ENCODE results near the gene CDCP1.

CDCP1 gene

GRCh38 chr3:45139372-45140140, 6.6 kb downstream of the CDCP1 start:
- Histone ChIP-seq H3K27ac (ENCODE audit: insufficient read depth, low read length, poor library complexity, severe bottlenecking) (no peak overlapping the region), H3K4me1 (ENCODE audit: control insufficient read depth, insufficient read depth, low read length, poor library complexity, severe bottlenecking) (no peaks in the 10 kb centered on the region)

GRCh38 chr3:45137656-45138181, 8.5 kb downstream of the CDCP1 start:
- Histone ChIP-seq H3K4me1 (ENCODE audit: control insufficient read depth, insufficient read depth, low read length, poor library complexity, severe bottlenecking) (no peaks in the 10 kb centered on the region), H3K27ac (ENCODE audit: insufficient read depth, low read length, poor library complexity, severe bottlenecking) (no peak overlapping the region), H3K4me3 (ENCODE audit: insufficient read depth, low read depth, low read length, poor library complexity, severe bottlenecking) (no peak overlapping the region), H3K9me3 (ENCODE audit: control insufficient read depth, low read length) (no peaks in the 10 kb centered on the region), H3K27me3 (replicated peaks; ENCODE audit: control insufficient read depth, insufficient read depth, low read length, poor library complexity, severe bottlenecking) (no peaks in the 10 kb centered on the region), H3K36me3 (ENCODE audit: control insufficient read depth, insufficient read depth, low read length) (no peaks in the 10 kb centered on the region)
- DNase-seq: no peak

More at GRCh38 chr3:45139372-45140140, 6.6 kb downstream of the CDCP1 start:
- H3K36me3 ChIP-seq (ENCODE audit: control insufficient read depth, insufficient read depth, low read length): no peaks in the 10 kb centered on the region
- H3K27me3 ChIP-seq (replicated peaks; ENCODE audit: control insufficient read depth, insufficient read depth, low read length, poor library complexity, severe bottlenecking): no peaks in the 10 kb centered on the region
- no peaks in the 10 kb centered on the region for H3K9me3 ChIP-seq (ENCODE audit: control insufficient read depth, low read length)
- H3K4me3 ChIP-seq (ENCODE audit: insufficient read depth, low read depth, low read length, poor library complexity, severe bottlenecking): no peak overlapping the region
- DNase-seq: no peak

DNA sequence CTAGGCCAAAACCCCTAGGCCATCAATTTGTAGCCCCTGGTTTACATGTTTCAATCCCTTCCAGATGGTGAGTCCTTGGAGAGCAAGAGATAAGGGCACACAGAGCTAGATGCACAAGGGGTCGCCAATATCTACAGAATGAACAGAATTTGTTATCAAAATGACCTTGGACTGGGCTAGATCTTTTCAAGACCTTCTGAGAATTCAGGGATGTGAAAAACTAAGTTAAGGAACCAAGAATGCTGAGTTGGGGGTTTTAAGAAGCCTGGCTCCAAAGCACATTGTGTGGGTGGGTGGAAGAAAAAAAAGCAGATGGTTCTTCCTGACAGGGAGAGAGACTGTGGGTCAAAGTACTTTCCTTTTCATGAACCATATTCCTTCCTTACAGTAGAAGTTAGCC, 10.2 kb downstream of the CDCP1 start:
- Histone ChIP-seq H3K36me3 (ENCODE audit: control insufficient read depth, insufficient read depth, low read length) (no peaks in the 10 kb centered on the region), H3K27ac (ENCODE audit: insufficient read depth, low read length, poor library complexity, severe bottlenecking) (no peak overlapping the region), H3K4me1 (ENCODE audit: control insufficient read depth, insufficient read depth, low read length, poor library complexity, severe bottlenecking) (no peaks in the 10 kb centered on the region), H3K4me3 (ENCODE audit: insufficient read depth, low read depth, low read length, poor library complexity, severe bottlenecking) (no peak overlapping the region), H3K27me3 (replicated peaks; ENCODE audit: control insufficient read depth, insufficient read depth, low read length, poor library complexity, severe bottlenecking) (no peaks in the 10 kb centered on the region), H3K9me3 (ENCODE audit: control insufficient read depth, low read length) (no peaks in the 10 kb centered on the region)
- DNase-seq: no peak

GRCh38 chr3:45134758-45135521, 11.2 kb downstream of the CDCP1 start:
- H3K9me3 ChIP-seq (ENCODE audit: control insufficient read depth, low read length): no peaks in the 10 kb centered on the region
- H3K27me3 ChIP-seq (replicated peaks; ENCODE audit: control insufficient read depth, insufficient read depth, low read length, poor library complexity, severe bottlenecking): no peaks in the 10 kb centered on the region
- no peaks in the 10 kb centered on the region for H3K36me3 ChIP-seq (ENCODE audit: control insufficient read depth, insufficient read depth, low read length)
- H3K4me1 ChIP-seq (ENCODE audit: control insufficient read depth, insufficient read depth, low read length, poor library complexity, severe bottlenecking): no peaks in the 10 kb centered on the region
- no peak overlapping the region for H3K4me3 ChIP-seq (ENCODE audit: insufficient read depth, low read depth, low read length, poor library complexity, severe bottlenecking)
- no peak for DNase-seq
- no peak overlapping the region for H3K27ac ChIP-seq (ENCODE audit: insufficient read depth, low read length, poor library complexity, severe bottlenecking)

DNA sequence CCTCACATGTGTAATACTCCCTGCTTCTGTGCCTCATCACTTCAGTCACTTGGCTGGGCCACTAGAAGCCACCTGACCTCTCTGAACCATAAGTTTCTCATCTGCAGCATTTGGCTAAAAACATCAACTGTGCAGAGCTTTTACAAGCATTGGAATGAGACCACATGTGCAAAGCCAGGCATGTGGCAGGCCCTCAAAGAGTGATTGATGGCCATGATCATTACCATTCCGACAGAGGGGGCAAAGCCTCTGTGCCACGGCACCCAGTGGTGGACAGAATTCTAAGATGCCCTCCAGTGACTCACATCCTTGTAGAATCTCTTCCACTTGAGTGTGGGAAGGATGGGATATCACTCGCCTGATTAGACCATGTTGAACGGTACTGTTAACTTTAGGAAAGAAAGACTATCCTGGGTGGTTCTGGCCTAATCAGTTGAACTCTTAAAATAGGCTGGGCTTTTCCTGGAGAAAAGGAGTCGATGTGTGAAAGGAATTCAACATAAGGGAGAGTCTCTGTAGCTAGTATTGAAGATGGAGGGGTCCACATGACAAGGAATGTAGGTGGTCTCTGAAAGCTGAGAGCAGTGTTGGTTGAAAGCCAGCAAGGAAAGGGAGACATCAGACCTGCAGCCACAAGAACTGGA, 13.5 kb downstream of the CDCP1 start:
- H3K36me3 ChIP-seq (ENCODE audit: control insufficient read depth, insufficient read depth, low read length): no peaks in the 10 kb centered on the region
- no peak for DNase-seq
- H3K4me1 ChIP-seq (ENCODE audit: control insufficient read depth, insufficient read depth, low read length, poor library complexity, severe bottlenecking): no peaks in the 10 kb centered on the region
- H3K9me3 ChIP-seq (ENCODE audit: control insufficient read depth, low read length): no peaks in the 10 kb centered on the region
- no peak overlapping the region for H3K4me3 ChIP-seq (ENCODE audit: insufficient read depth, low read depth, low read length, poor library complexity, severe bottlenecking)
- H3K27me3 ChIP-seq (replicated peaks; ENCODE audit: control insufficient read depth, insufficient read depth, low read length, poor library complexity, severe bottlenecking): no peaks in the 10 kb centered on the region
- no peak overlapping the region for H3K27ac ChIP-seq (ENCODE audit: insufficient read depth, low read length, poor library complexity, severe bottlenecking)

DNA sequence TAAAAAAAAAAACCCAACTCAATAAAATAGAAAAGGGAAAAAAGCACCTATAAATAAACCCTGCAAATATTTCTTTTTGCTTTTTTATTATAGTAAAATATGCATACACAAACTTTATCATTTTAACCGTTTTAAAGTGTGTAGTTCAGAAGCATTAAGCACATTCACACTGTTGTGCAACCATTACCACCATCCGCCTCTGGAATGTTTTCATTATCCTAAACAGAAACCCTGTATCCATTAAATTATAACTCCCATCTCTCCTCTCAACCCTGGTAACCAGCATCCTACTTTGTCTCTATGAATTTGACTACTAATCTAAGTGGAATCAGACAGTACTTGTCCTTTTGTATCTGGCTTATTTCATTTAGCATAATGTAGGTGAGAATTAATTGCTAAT, 15.0 kb downstream of the CDCP1 start:
- Histone ChIP-seq H3K9me3 (ENCODE audit: control insufficient read depth, low read length) (no peaks in the 10 kb centered on the region), H3K27ac (ENCODE audit: insufficient read depth, low read length, poor library complexity, severe bottlenecking) (no peak overlapping the region), H3K4me1 (ENCODE audit: control insufficient read depth, insufficient read depth, low read length, poor library complexity, severe bottlenecking) (no peaks in the 10 kb centered on the region), H3K27me3 (replicated peaks; ENCODE audit: control insufficient read depth, insufficient read depth, low read length, poor library complexity, severe bottlenecking) (no peaks in the 10 kb centered on the region), H3K4me3 (ENCODE audit: insufficient read depth, low read depth, low read length, poor library complexity, severe bottlenecking) (no peak overlapping the region), H3K36me3 (ENCODE audit: control insufficient read depth, insufficient read depth, low read length) (no peaks in the 10 kb centered on the region)
- DNase-seq: no peak

DNA sequence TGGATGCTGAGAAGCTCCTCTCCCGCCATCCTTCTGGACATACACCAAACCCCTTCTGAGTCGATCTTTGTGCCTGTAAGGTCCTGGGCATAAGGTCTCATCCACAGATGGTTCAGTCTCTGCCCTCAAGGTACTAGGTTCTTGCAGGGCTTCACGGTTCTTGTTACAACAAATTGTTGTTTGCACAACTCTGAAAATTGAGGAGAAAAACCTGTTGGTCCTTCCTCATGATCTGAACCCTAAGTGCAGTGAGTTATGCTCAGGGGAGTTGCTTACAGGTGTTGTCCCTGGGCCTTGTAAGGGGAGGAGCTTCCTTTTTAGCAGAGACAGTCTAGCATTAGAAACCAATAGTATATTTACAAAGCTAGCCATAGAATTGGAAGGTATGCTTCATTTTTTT, 15.7 kb downstream of the CDCP1 start:
- Histone ChIP-seq H3K9me3 (ENCODE audit: control insufficient read depth, low read length) (no peaks in the 10 kb centered on the region), H3K36me3 (ENCODE audit: control insufficient read depth, insufficient read depth, low read length) (no peaks in the 10 kb centered on the region), H3K4me3 (ENCODE audit: insufficient read depth, low read depth, low read length, poor library complexity, severe bottlenecking) (no peak overlapping the region), H3K27ac (ENCODE audit: insufficient read depth, low read length, poor library complexity, severe bottlenecking) (no peak overlapping the region), H3K27me3 (replicated peaks; ENCODE audit: control insufficient read depth, insufficient read depth, low read length, poor library complexity, severe bottlenecking) (no peaks in the 10 kb centered on the region), H3K4me1 (ENCODE audit: control insufficient read depth, insufficient read depth, low read length, poor library complexity, severe bottlenecking) (no peaks in the 10 kb centered on the region)
- DNase-seq: no peak

- H3K36me3 ChIP-seq (ENCODE audit: control insufficient read depth, insufficient read depth, low read length): no peaks in the 10 kb centered on the region
- no peaks in the 10 kb centered on the region for H3K4me1 ChIP-seq (ENCODE audit: control insufficient read depth, insufficient read depth, low read length, poor library complexity, severe bottlenecking)
- H3K27ac ChIP-seq (ENCODE audit: insufficient read depth, low read length, poor library complexity, severe bottlenecking): no peak overlapping the region
- H3K4me3 ChIP-seq (ENCODE audit: insufficient read depth, low read depth, low read length, poor library complexity, severe bottlenecking): no peak overlapping the region
- no peaks in the 10 kb centered on the region for H3K27me3 ChIP-seq (replicated peaks; ENCODE audit: control insufficient read depth, insufficient read depth, low read length, poor library complexity, severe bottlenecking)
- no peaks in the 10 kb centered on the region for H3K9me3 ChIP-seq (ENCODE audit: control insufficient read depth, low read length)
- no peak for DNase-seq
Observed at GRCh38 chr3:45128950-45129349, 17.2 kb downstream of the CDCP1 start.

- H3K4me1 ChIP-seq (ENCODE audit: control insufficient read depth, insufficient read depth, low read length, poor library complexity, severe bottlenecking): no peaks in the 10 kb centered on the region
- no peaks in the 10 kb centered on the region for H3K27me3 ChIP-seq (replicated peaks; ENCODE audit: control insufficient read depth, insufficient read depth, low read length, poor library complexity, severe bottlenecking)
- no peaks in the 10 kb centered on the region for H3K36me3 ChIP-seq (ENCODE audit: control insufficient read depth, insufficient read depth, low read length)
- no peak overlapping the region for H3K27ac ChIP-seq (ENCODE audit: insufficient read depth, low read length, poor library complexity, severe bottlenecking)
- H3K9me3 ChIP-seq (ENCODE audit: control insufficient read depth, low read length): no peaks in the 10 kb centered on the region
- H3K4me3 ChIP-seq (ENCODE audit: insufficient read depth, low read depth, low read length, poor library complexity, severe bottlenecking): no peak overlapping the region
- no peak for DNase-seq
Observed at GRCh38 chr3:45127130-45127822, 18.9 kb downstream of the CDCP1 start.

Measured in effector memory CD4-positive, alpha-beta T cell (primary cell).